ENCODE measurements around the gene ATXN1. TPM values are rescaled to one million over a fixed set of nuclear protein-coding genes. Genes with fewer than 3 reads are reported as not detected.
A peak's percentile ranks its signal among the peaks of the same experiment; 100 is the strongest.

Gene ATXN1
- total RNA-seq, 1 experiment from 2014 or later, result 25.6 TPM

- no peak overlapping the region for H3K27ac ChIP-seq (ENCODE audit: low read depth, low read length, poor library complexity, severe bottlenecking)
- POLR2A ChIA-PET (ENCODE audit: low non-redundant PET), result no interaction called here
- CTCF ChIA-PET, result no interaction called here
- intact Hi-C loops (cut with micrococcal nuclease; ENCODE audit: unreplicated experiment), result no loop called here
- no TSS peak for BruUV-seq (replicated peaks)
- no peaks in the 10 kb centered on the region for H3K36me3 ChIP-seq (ENCODE audit: insufficient read depth, low read length, poor library complexity, severe bottlenecking)
- no peak overlapping the region for H3K4me3 ChIP-seq (ENCODE audit: low read depth, low read length, poor library complexity, severe bottlenecking)
- no peak for TF ChIP-seq CTCF (conservative IDR thresholded peaks at IDR 0.05; ENCODE audit: low read depth, low read length)
- no peak for TF ChIP-seq EZH2 (IDR thresholded peaks at IDR 0.05; ENCODE audit: borderline replicate concordance, low read depth, low read length, poor library complexity, severe bottlenecking)
- peaks cover 21% of the 10 kb centered on the region for H3K4me1 ChIP-seq (ENCODE audit: insufficient read depth, low read length, poor library complexity, severe bottlenecking)
- no peaks in the 10 kb centered on the region for H3K27me3 ChIP-seq (replicated peaks; ENCODE audit: insufficient read depth, low read depth, low read length, poor library complexity)
- no peak for DNase-seq (ENCODE audit: low spot score)
- H3K9me3 ChIP-seq (ENCODE audit: low read depth, low read length, poor library complexity, severe bottlenecking), result no peaks in the 10 kb centered on the region
These were observed 327.8 kb downstream of the ATXN1 start for GRCh38 chr6:16433338-16433890.

GRCh38 chr6:16432075-16433032 is 328.9 kb downstream of the ATXN1 start:
- CTCF ChIA-PET, result interaction anchor here (0.6 kb wide), 1 partner anchor 510 kb away, joined by 3 read pairs; no protein-coding TSS in a partner anchor
- POLR2A ChIA-PET (ENCODE audit: low non-redundant PET), result no interaction called here

GRCh38 chr6:16431106-16431505 is 330.2 kb downstream of the ATXN1 start:
- intact Hi-C loops (cut with micrococcal nuclease; ENCODE audit: unreplicated experiment), result no loop called here
- Histone ChIP-seq H3K27ac (ENCODE audit: low read depth, low read length, poor library complexity, severe bottlenecking) (no peak overlapping the region), H3K36me3 (ENCODE audit: insufficient read depth, low read length, poor library complexity, severe bottlenecking) (no peaks in the 10 kb centered on the region), H3K4me1 (ENCODE audit: insufficient read depth, low read length, poor library complexity, severe bottlenecking) (peaks cover 21% of the 10 kb centered on the region), H3K9me3 (ENCODE audit: low read depth, low read length, poor library complexity, severe bottlenecking) (no peaks in the 10 kb centered on the region), H3K4me3 (ENCODE audit: low read depth, low read length, poor library complexity, severe bottlenecking) (no peak overlapping the region), H3K27me3 (replicated peaks; ENCODE audit: insufficient read depth, low read depth, low read length, poor library complexity) (no peaks in the 10 kb centered on the region)
- ChIA-PET POLR2A (ENCODE audit: low non-redundant PET) (no interaction called here), CTCF (no interaction called here)
- DNase-seq (ENCODE audit: low spot score), result no peak
- no peak for TF ChIP-seq CTCF (conservative IDR thresholded peaks at IDR 0.05; ENCODE audit: low read depth, low read length)
- TF ChIP-seq EZH2 (IDR thresholded peaks at IDR 0.05; ENCODE audit: borderline replicate concordance, low read depth, low read length, poor library complexity, severe bottlenecking), result no peak
- no TSS peak for BruUV-seq (replicated peaks)

More at GRCh38 chr6:16432075-16433032, 328.9 kb downstream of the ATXN1 start:
- DNase-seq (ENCODE audit: low spot score), result peak; percentile 80
- Histone ChIP-seq H3K4me1 (ENCODE audit: insufficient read depth, low read length, poor library complexity, severe bottlenecking) (peaks cover 21% of the 10 kb centered on the region), H3K4me3 (ENCODE audit: low read depth, low read length, poor library complexity, severe bottlenecking) (no peak overlapping the region), H3K27ac (ENCODE audit: low read depth, low read length, poor library complexity, severe bottlenecking) (no peak overlapping the region), H3K9me3 (ENCODE audit: low read depth, low read length, poor library complexity, severe bottlenecking) (no peaks in the 10 kb centered on the region), H3K27me3 (replicated peaks; ENCODE audit: insufficient read depth, low read depth, low read length, poor library complexity) (no peaks in the 10 kb centered on the region), H3K36me3 (ENCODE audit: insufficient read depth, low read length, poor library complexity, severe bottlenecking) (no peaks in the 10 kb centered on the region)
- intact Hi-C loops (cut with micrococcal nuclease; ENCODE audit: unreplicated experiment), result no loop called here
- no TSS peak for BruUV-seq (replicated peaks)
- TF ChIP-seq CTCF (conservative IDR thresholded peaks at IDR 0.05; ENCODE audit: low read depth, low read length) (no peak), EZH2 (IDR thresholded peaks at IDR 0.05; ENCODE audit: borderline replicate concordance, low read depth, low read length, poor library complexity, severe bottlenecking) (no peak)
